Measurements from ENCODE around the gene CCNL2.

CCNL2 gene

GRCh38 chr1:1393014-1393413 is 6.1 kb downstream of the CCNL2 start:
- Histone ChIP-seq H3K9me3 (replicated peaks in 1 of 2; ENCODE audit: control insufficient read depth in 2 of 2, insufficient read depth in 1 of 2, low read depth in 1 of 2, low read length in 2 of 2) (peaks cover 0 to 5% of the 10 kb centered on the region in 2 donors), H3K9ac (ENCODE audit: low read depth, low read length, poor library complexity) (peak overlapping the region; percentile 7), H3K18ac (ENCODE audit: low read length) (no peak overlapping the region), H3K36me3 (replicated peaks in 1 of 2; ENCODE audit: control insufficient read depth in 2 of 2, insufficient read depth in 2 of 2, low read length in 2 of 2) (peaks cover 58 to 97% of the 10 kb centered on the region in 2 donors), H3K27ac (replicated peaks; ENCODE audit: low read length) (no peak overlapping the region), H2AFZ (ENCODE audit: low read length) (no peak overlapping the region), H4K8ac (ENCODE audit: low read depth, low read length) (no peak overlapping the region), H3K23ac (ENCODE audit: low read depth, low read length, poor library complexity) (no peak overlapping the region), H3K4ac (ENCODE audit: low read length) (no peak overlapping the region), H3K27me3 (ENCODE audit: control insufficient read depth in 3 of 3, insufficient read depth in 3 of 3, low read depth in 1 of 3, low read length in 3 of 3) (no peaks in the 10 kb centered on the region), H2BK12ac (ENCODE audit: low read length) (no peak overlapping the region), H3K79me1 (ENCODE audit: low read depth, low read length) (peaks cover 10% of the 10 kb centered on the region), H4K91ac (ENCODE audit: low read depth, low read length, poor library complexity) (no peak overlapping the region), H3K4me1 (ENCODE audit: control insufficient read depth in 2 of 2, insufficient read depth in 1 of 2, low read depth in 1 of 2, low read length in 2 of 2) (peaks cover 2 to 4% of the 10 kb centered on the region in 2 donors), H3K4me2 (ENCODE audit: insufficient read depth, low read length, poor library complexity, severe bottlenecking) (no peak overlapping the region), H3K4me3 (ENCODE audit: low read length in 2 of 2) (no peak overlapping the region), H2BK120ac (ENCODE audit: low read depth, low read length) (no peak overlapping the region), H2BK5ac (ENCODE audit: low read length) (no peak overlapping the region), H2BK15ac (ENCODE audit: low read length) (no peak overlapping the region), H3K14ac (ENCODE audit: low read length) (no peak overlapping the region), H2AK5ac (ENCODE audit: low read depth, low read length) (no peak overlapping the region)
- no CpG with 5 or more reads among the region's 4 CpGs for WGBS, 2 donors (ENCODE audit: extremely low coverage in 2 of 2, insufficient read length in 2 of 2, insufficient replicate concordance in 1 of 2)
- no peak for DNase-seq (ENCODE audit: low spot score)

- Histone ChIP-seq H3K4ac (ENCODE audit: low read length) (no peak overlapping the region), H3K9ac (ENCODE audit: low read depth, low read length, poor library complexity) (no peak overlapping the region), H3K4me3 (ENCODE audit: low read length in 2 of 2) (no peak overlapping the region), H3K4me2 (ENCODE audit: insufficient read depth, low read length, poor library complexity, severe bottlenecking) (no peak overlapping the region), H3K18ac (ENCODE audit: low read length) (no peak overlapping the region), H2BK120ac (ENCODE audit: low read depth, low read length) (no peak overlapping the region), H3K14ac (ENCODE audit: low read length) (no peak overlapping the region), H4K8ac (ENCODE audit: low read depth, low read length) (peak overlapping the region; percentile 90), H3K36me3 (replicated peaks in 1 of 2; ENCODE audit: control insufficient read depth in 2 of 2, insufficient read depth in 2 of 2, low read length in 2 of 2) (peaks cover 64 to 98% of the 10 kb centered on the region in 2 donors), H2BK12ac (ENCODE audit: low read length) (no peak overlapping the region), H2AFZ (ENCODE audit: low read length) (no peak overlapping the region), H3K23ac (ENCODE audit: low read depth, low read length, poor library complexity) (no peak overlapping the region), H4K91ac (ENCODE audit: low read depth, low read length, poor library complexity) (no peak overlapping the region), H2BK5ac (ENCODE audit: low read length) (no peak overlapping the region), H3K27ac (replicated peaks; ENCODE audit: low read length) (no peak overlapping the region), H3K9me3 (replicated peaks in 1 of 2; ENCODE audit: control insufficient read depth in 2 of 2, insufficient read depth in 1 of 2, low read depth in 1 of 2, low read length in 2 of 2) (peaks cover 0 to 5% of the 10 kb centered on the region in 2 donors), H3K79me1 (ENCODE audit: low read depth, low read length) (peaks cover 10% of the 10 kb centered on the region), H2AK5ac (ENCODE audit: low read depth, low read length) (no peak overlapping the region), H3K4me1 (ENCODE audit: control insufficient read depth in 2 of 2, insufficient read depth in 1 of 2, low read depth in 1 of 2, low read length in 2 of 2) (no peaks in the 10 kb centered on the region), H2BK15ac (ENCODE audit: low read length) (no peak overlapping the region), H3K27me3 (ENCODE audit: control insufficient read depth in 3 of 3, insufficient read depth in 3 of 3, low read depth in 1 of 3, low read length in 3 of 3) (no peaks in the 10 kb centered on the region)
- no CpG with 5 or more reads among the region's 12 CpGs for WGBS, 2 donors (ENCODE audit: extremely low coverage in 2 of 2, insufficient read length in 2 of 2, insufficient replicate concordance in 1 of 2)
- DNase-seq (ENCODE audit: low spot score), result no peak
Observed at GRCh38 chr1:1391225-1391624, 7.9 kb downstream of the CCNL2 start.

- Histone ChIP-seq H2BK12ac (ENCODE audit: low read length) (no peak overlapping the region), H3K23ac (ENCODE audit: low read depth, low read length, poor library complexity) (no peak overlapping the region), H3K9me3 (replicated peaks in 1 of 2; ENCODE audit: control insufficient read depth in 2 of 2, insufficient read depth in 1 of 2, low read depth in 1 of 2, low read length in 2 of 2) (peaks cover 0 to 8% of the 10 kb centered on the region in 2 donors), H3K27me3 (ENCODE audit: control insufficient read depth in 3 of 3, insufficient read depth in 3 of 3, low read depth in 1 of 3, low read length in 3 of 3) (no peaks in the 10 kb centered on the region), H3K4ac (ENCODE audit: low read length) (no peak overlapping the region), H2BK15ac (ENCODE audit: low read length) (no peak overlapping the region), H2AK5ac (ENCODE audit: low read depth, low read length) (no peak overlapping the region), H4K91ac (ENCODE audit: low read depth, low read length, poor library complexity) (no peak overlapping the region), H3K18ac (ENCODE audit: low read length) (no peak overlapping the region), H2BK5ac (ENCODE audit: low read length) (no peak overlapping the region), H3K4me1 (ENCODE audit: control insufficient read depth in 2 of 2, insufficient read depth in 1 of 2, low read depth in 1 of 2, low read length in 2 of 2) (no peaks in the 10 kb centered on the region), H3K79me1 (ENCODE audit: low read depth, low read length) (peaks cover 10% of the 10 kb centered on the region), H3K14ac (ENCODE audit: low read length) (no peak overlapping the region), H4K8ac (ENCODE audit: low read depth, low read length) (no peak overlapping the region), H3K4me2 (ENCODE audit: insufficient read depth, low read length, poor library complexity, severe bottlenecking) (no peak overlapping the region), H3K27ac (replicated peaks; ENCODE audit: low read length) (no peak overlapping the region), H3K4me3 (ENCODE audit: low read length in 2 of 2) (no peak overlapping the region), H2AFZ (ENCODE audit: low read length) (no peak overlapping the region), H3K36me3 (replicated peaks in 1 of 2; ENCODE audit: control insufficient read depth in 2 of 2, insufficient read depth in 2 of 2, low read length in 2 of 2) (peaks cover 69 to 99% of the 10 kb centered on the region in 2 donors), H2BK120ac (ENCODE audit: low read depth, low read length) (no peak overlapping the region), H3K9ac (ENCODE audit: low read depth, low read length, poor library complexity) (no peak overlapping the region)
- DNase-seq (ENCODE audit: low spot score), result no peak
- no CpG with 5 or more reads among the region's 12 CpGs for WGBS, 2 donors (ENCODE audit: extremely low coverage in 2 of 2, insufficient read length in 2 of 2, insufficient replicate concordance in 1 of 2)
Observed at GRCh38 chr1:1390675-1391074, 8.5 kb downstream of the CCNL2 start.

- H3K79me1 ChIP-seq (ENCODE audit: low read depth, low read length), result peaks cover 9% of the 10 kb centered on the region
- no peak overlapping the region for H2AK5ac ChIP-seq (ENCODE audit: low read depth, low read length)
- H3K9ac ChIP-seq (ENCODE audit: low read depth, low read length, poor library complexity), result no peak overlapping the region
- H4K8ac ChIP-seq (ENCODE audit: low read depth, low read length), result no peak overlapping the region
- no peak overlapping the region for H2BK12ac ChIP-seq (ENCODE audit: low read length)
- H3K4me2 ChIP-seq (ENCODE audit: insufficient read depth, low read length, poor library complexity, severe bottlenecking), result no peak overlapping the region
- no CpG with 5 or more reads among the region's 16 CpGs for WGBS, 2 donors (ENCODE audit: extremely low coverage in 2 of 2, insufficient read length in 2 of 2, insufficient replicate concordance in 1 of 2)
- H4K91ac ChIP-seq (ENCODE audit: low read depth, low read length, poor library complexity), result no peak overlapping the region
- peaks cover 0 to 8% of the 10 kb centered on the region in 2 donors for H3K9me3 ChIP-seq (replicated peaks in 1 of 2; ENCODE audit: control insufficient read depth in 2 of 2, insufficient read depth in 1 of 2, low read depth in 1 of 2, low read length in 2 of 2)
- no peak for DNase-seq (ENCODE audit: low spot score)
- H3K4me3 ChIP-seq (ENCODE audit: low read length in 2 of 2), result no peak overlapping the region
- H2BK15ac ChIP-seq (ENCODE audit: low read length), result no peak overlapping the region
- H3K18ac ChIP-seq (ENCODE audit: low read length), result no peak overlapping the region
- H3K4ac ChIP-seq (ENCODE audit: low read length), result no peak overlapping the region
- no peak overlapping the region for H2BK120ac ChIP-seq (ENCODE audit: low read depth, low read length)
- no peak overlapping the region for H3K23ac ChIP-seq (ENCODE audit: low read depth, low read length, poor library complexity)
- H2AFZ ChIP-seq (ENCODE audit: low read length), result no peak overlapping the region
- no peaks in the 10 kb centered on the region for H3K4me1 ChIP-seq (ENCODE audit: control insufficient read depth in 2 of 2, insufficient read depth in 1 of 2, low read depth in 1 of 2, low read length in 2 of 2)
- H3K36me3 ChIP-seq (replicated peaks in 1 of 2; ENCODE audit: control insufficient read depth in 2 of 2, insufficient read depth in 2 of 2, low read length in 2 of 2), result peaks cover 58 to 81% of the 10 kb centered on the region in 2 donors
- H3K14ac ChIP-seq (ENCODE audit: low read length), result no peak overlapping the region
- H3K27me3 ChIP-seq (ENCODE audit: control insufficient read depth in 3 of 3, insufficient read depth in 3 of 3, low read depth in 1 of 3, low read length in 3 of 3), result no peaks in the 10 kb centered on the region
- H3K27ac ChIP-seq (replicated peaks; ENCODE audit: low read length), result no peak overlapping the region
- H2BK5ac ChIP-seq (ENCODE audit: low read length), result no peak overlapping the region
Observed at GRCh38 chr1:1388078-1388472, 11.1 kb downstream of the CCNL2 start.
